SU-DHL-6 (cell line): Measurements from ENCODE around the gene PSMB5.

ENCODE experiments used
- EZH2phosphoT487 ChIP-seq: fragments of 200-600 bp; sonication (generic), shearing (Covaris generic); conservative IDR thresholded peaks from 2 replicates; pipeline ENCODE4 v1.6.1; 2018; ENCODE audit warnings: mild to moderate bottlenecking, antibody characterized with exemption, low read length, moderate library complexity, mixed read lengths
- TF ChIP-seq, protein P1 (sequence below): fragments of 200-600 bp; sonication (generic); IDR thresholded peaks from one replicate; pipeline ENCODE4 v1.5.1; 2017; ENCODE audit warnings: antibody characterized with exemption, mild to moderate bottlenecking, low read length, moderate library complexity; ENCODE audit not compliant: insufficient read depth, poor library complexity, severe bottlenecking

DNA sequence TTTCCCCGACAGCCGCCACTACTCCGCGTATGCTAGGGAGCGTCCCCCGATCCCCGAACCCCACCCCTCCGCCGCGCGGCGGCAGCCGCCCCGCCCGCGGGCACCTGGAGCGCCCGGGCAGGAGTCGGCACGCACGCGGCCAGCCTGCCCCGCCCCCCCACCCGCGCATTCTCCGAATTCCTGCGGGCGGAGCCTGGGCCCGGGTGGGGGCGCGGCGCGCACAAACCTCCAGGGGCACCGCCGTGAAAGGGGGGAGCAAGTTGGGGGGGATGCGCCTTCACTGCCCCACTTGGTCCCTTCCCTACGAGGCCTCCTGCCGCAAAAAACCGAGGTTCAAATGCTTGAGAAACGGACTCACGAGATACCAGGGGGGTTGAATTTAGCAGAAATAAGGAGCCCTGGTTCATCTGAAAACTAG, 54.0 kb downstream of the PSMB5 start:
- TF ChIP-seq, protein P1, sequence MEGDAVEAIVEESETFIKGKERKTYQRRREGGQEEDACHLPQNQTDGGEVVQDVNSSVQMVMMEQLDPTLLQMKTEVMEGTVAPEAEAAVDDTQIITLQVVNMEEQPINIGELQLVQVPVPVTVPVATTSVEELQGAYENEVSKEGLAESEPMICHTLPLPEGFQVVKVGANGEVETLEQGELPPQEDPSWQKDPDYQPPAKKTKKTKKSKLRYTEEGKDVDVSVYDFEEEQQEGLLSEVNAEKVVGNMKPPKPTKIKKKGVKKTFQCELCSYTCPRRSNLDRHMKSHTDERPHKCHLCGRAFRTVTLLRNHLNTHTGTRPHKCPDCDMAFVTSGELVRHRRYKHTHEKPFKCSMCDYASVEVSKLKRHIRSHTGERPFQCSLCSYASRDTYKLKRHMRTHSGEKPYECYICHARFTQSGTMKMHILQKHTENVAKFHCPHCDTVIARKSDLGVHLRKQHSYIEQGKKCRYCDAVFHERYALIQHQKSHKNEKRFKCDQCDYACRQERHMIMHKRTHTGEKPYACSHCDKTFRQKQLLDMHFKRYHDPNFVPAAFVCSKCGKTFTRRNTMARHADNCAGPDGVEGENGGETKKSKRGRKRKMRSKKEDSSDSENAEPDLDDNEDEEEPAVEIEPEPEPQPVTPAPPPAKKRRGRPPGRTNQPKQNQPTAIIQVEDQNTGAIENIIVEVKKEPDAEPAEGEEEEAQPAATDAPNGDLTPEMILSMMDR, result no peak
- no peak for TF ChIP-seq EZH2phosphoT487
